Glutamatergic neuron (in vitro differentiated cells): ENCODE results near the gene FAM118A. TPM values are rescaled to one million over a fixed set of nuclear protein-coding genes. Genes with fewer than 3 reads are reported as not detected.

Source experiments
- DNase-seq: peaks from one replicate; pipeline ENCODE4 v3.0.0; 2022
- H3K27ac Mint-ChIP-seq: one replicate; pipeline ENCODE4 v1.8.0; 2020; ENCODE audit warnings: mild to moderate bottlenecking, mixed read lengths, inconsistent platforms; ENCODE audit not compliant: unreplicated experiment
- H3K27me3 Mint-ChIP-seq: one replicate; pipeline ENCODE4 v1.8.0; 2020; ENCODE audit warnings: mild to moderate bottlenecking, moderate library complexity, mixed read lengths, inconsistent platforms; ENCODE audit not compliant: unreplicated experiment
- H3K36me3 Mint-ChIP-seq: one replicate; pipeline ENCODE4 v1.8.0; 2020; ENCODE audit warnings: mild to moderate bottlenecking, mixed read lengths, inconsistent platforms; ENCODE audit not compliant: unreplicated experiment
- H3K4me1 Mint-ChIP-seq: one replicate; pipeline ENCODE4 v1.8.0; 2020; ENCODE audit warnings: mild to moderate bottlenecking, low read depth, mixed read lengths, inconsistent platforms; ENCODE audit not compliant: unreplicated experiment
- H3K4me3 Mint-ChIP-seq: one replicate; pipeline ENCODE4 v1.8.0; 2020; ENCODE audit warnings: mild to moderate bottlenecking, mixed read lengths, inconsistent platforms; ENCODE audit not compliant: unreplicated experiment
- H3K9me3 Mint-ChIP-seq: one replicate; pipeline ENCODE4 v1.8.0; 2020; ENCODE audit warnings: mild to moderate bottlenecking, moderate library complexity, mixed read lengths, inconsistent platforms; ENCODE audit not compliant: unreplicated experiment
- total RNA-seq: library from RNA; stranded (reverse); fragmentation: NEBNext Ultra II Directional; extraction: Animal tissue kit (Norgen Biotek cat#: 25700); gene quantifications from one replicate; pipeline ENCODE4 v1.2.1, GENCODE V29; 2021; ENCODE audit not compliant: unreplicated experiment
- TF ChIP-seq, protein P1 (sequence below): fragments of 200-600 bp; sonication (generic); IDR thresholded peaks from one replicate; pipeline ENCODE4 v1.5.0; 2021; ENCODE audit not compliant: partially characterized antibody, unreplicated experiment

The FAM118A gene
- total RNA-seq, 1 donor from 2014 or later, result 28.0 TPM

GRCh38 chr22:45284705-45285262 is 24.9 kb upstream of the FAM118A start, which contains the start of gene UPK3A:
UPK3A (plus strand) TSS chr22:45284949; CDS start chr22:45285014, 65 bp downstream.
- DNase-seq, result peak; percentile 75
- Mint-ChIP-seq H3K27ac (no peak within 1 kb of the TSS), H3K27me3 (peaks cover 16% of the 10 kb centered on the region), H3K9me3 (peaks cover 1% of the 10 kb centered on the region), H3K36me3 (no peaks in the 10 kb centered on the region), H3K4me3 (peak within 1 kb of the TSS; percentile 71), H3K4me1 (no peaks in the 10 kb centered on the region)
- TF ChIP-seq, protein P1, sequence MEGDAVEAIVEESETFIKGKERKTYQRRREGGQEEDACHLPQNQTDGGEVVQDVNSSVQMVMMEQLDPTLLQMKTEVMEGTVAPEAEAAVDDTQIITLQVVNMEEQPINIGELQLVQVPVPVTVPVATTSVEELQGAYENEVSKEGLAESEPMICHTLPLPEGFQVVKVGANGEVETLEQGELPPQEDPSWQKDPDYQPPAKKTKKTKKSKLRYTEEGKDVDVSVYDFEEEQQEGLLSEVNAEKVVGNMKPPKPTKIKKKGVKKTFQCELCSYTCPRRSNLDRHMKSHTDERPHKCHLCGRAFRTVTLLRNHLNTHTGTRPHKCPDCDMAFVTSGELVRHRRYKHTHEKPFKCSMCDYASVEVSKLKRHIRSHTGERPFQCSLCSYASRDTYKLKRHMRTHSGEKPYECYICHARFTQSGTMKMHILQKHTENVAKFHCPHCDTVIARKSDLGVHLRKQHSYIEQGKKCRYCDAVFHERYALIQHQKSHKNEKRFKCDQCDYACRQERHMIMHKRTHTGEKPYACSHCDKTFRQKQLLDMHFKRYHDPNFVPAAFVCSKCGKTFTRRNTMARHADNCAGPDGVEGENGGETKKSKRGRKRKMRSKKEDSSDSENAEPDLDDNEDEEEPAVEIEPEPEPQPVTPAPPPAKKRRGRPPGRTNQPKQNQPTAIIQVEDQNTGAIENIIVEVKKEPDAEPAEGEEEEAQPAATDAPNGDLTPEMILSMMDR, result no peak

DNA sequence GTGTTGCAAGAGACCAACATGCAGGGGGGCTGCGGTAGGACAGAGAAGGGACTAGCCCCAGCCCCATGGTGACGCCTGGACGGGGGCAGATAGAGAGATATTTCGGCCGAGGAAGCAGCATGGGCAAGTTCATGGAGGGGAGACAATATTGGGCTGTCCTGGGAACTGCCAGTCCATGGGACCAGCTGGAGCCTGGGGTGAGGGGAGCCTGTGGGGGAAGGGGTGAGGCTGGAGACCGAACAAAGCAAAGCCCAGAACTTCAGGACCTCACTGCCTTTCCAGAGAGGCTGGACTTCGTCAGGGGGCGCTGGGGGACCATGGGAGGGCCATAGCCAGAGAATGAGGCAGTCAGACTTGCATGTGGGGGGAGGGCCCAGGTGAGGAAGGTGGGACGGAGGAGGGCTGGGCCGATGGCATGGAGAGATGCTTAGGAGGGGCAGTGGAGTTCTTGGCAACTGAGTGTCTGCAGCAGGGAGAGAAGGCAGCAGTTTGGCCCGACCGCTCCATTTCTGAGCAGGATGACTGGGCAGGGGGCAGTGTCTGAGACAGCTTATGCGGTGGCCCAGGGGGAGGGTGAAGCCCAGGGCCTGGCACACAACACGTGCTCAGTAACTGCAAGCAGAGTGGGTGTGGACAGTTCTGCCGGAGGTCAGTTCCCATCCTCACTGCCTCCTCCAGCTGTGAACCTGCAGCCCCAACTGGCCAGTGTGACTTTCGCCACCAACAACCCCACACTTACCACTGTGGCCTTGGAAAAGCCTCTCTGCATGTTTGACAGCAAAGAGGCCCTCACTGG is 24.3 kb upstream of the FAM118A start:
- DNase-seq, result no peak
- Mint-ChIP-seq H3K27ac (no peak overlapping the region), H3K36me3 (no peaks in the 10 kb centered on the region), H3K9me3 (peaks cover 1% of the 10 kb centered on the region), H3K27me3 (peaks cover 16% of the 10 kb centered on the region), H3K4me3 (peak overlapping the region; percentile 69), H3K4me1 (no peaks in the 10 kb centered on the region)
- TF ChIP-seq, protein P1, result no peak

DNA sequence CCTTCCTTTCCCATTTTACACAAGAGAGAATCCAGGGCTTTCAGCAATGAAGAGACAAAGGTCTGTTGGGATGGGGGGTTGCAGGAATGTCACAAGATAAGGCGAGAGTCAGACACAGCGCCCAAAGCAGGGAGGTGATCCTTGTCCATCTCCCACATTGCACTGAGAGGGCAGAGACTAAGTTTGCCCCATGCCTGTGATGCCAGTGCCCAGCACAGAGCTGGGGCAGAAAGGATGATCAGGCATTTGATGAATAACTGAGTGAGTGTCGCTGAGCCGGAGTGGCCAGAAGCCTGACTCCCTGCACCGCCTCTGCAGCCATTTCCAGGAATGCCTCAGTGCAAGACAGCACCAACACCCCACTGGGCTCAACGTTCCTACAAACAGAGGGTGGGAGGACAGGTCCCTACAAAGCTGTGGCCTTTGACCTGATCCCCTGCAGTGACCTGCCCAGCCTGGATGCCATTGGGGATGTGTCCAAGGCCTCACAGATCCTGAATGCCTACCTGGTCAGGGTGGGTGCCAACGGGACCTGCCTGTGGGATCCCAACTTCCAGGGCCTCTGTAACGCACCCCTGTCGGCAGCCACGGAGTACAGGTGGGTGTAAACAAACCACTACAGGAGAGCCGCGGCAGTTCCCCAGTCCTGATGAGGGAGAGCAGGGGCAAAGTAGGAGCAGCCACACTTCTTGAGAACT is 22.7 kb upstream of the FAM118A start:
- Mint-ChIP-seq H3K4me1 (no peaks in the 10 kb centered on the region), H3K9me3 (no peaks in the 10 kb centered on the region), H3K36me3 (no peaks in the 10 kb centered on the region), H3K27me3 (peaks cover 16% of the 10 kb centered on the region), H3K4me3 (no peak overlapping the region), H3K27ac (no peak overlapping the region)
- no peak for DNase-seq
- TF ChIP-seq, protein P1, result no peak

DNA sequence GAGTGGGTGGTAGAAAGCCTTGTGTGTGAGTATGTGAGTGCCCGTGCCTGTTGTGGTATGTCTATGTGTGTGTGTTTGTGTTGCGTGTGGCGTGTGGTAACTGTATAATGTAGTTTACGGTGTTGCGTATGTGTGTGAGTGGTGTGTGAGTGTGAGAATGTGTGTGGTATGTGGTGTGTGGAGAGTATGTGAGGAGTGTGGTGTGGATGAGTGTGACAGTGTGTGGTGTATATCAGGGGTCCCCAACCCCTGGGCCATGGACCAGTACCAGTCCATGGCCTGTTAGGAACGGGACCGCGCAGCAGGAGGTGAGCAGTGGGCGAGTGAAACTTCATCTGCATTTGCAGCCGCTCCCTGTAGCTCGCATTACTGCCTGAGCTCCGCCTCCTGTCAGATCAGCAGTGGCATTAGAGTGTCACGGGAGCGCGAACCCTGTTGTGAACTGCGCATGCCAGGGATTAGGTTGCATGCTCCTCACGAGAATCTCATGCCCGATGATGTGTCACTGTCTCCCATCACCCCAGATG is 19.3 kb upstream of the FAM118A start:
- DNase-seq, result no peak
- Mint-ChIP-seq H3K36me3 (peaks cover 4% of the 10 kb centered on the region), H3K27ac (no peak overlapping the region), H3K4me1 (no peaks in the 10 kb centered on the region), H3K4me3 (no peak overlapping the region), H3K27me3 (peaks cover 12% of the 10 kb centered on the region), H3K9me3 (no peaks in the 10 kb centered on the region)
- TF ChIP-seq, protein P1, result no peak
